IPS-18a (cell line): Measurements from ENCODE around the gene ANKRD10.

Source experiments
- H3K27ac ChIP-seq: one replicate; pipeline ENCODE4 v1.5.1; 2013; ENCODE audit warnings: low read length
- H3K27me3 ChIP-seq: one replicate; pipeline ENCODE4 v1.6.1; 2013; ENCODE audit warnings: mild to moderate bottlenecking, low read length; ENCODE audit not compliant: control insufficient read depth, insufficient read depth
- H3K36me3 ChIP-seq: one replicate; pipeline ENCODE4 v1.6.1; 2013; ENCODE audit warnings: low read depth, low read length; ENCODE audit not compliant: control insufficient read depth
- H3K4me1 ChIP-seq: one replicate; pipeline ENCODE4 v1.6.1; 2013; ENCODE audit warnings: low read depth, low read length; ENCODE audit not compliant: control insufficient read depth
- H3K4me3 ChIP-seq: one replicate; pipeline ENCODE4 v1.5.1; 2013; ENCODE audit warnings: low read length
- H3K9ac ChIP-seq: one replicate; pipeline ENCODE4 v1.6.1; 2013; ENCODE audit warnings: mild to moderate bottlenecking, low read length, moderate library complexity
- H3K9me3 ChIP-seq: one replicate; pipeline ENCODE4 v1.6.1; 2013; ENCODE audit warnings: low read depth, low read length; ENCODE audit not compliant: control insufficient read depth

Gene ANKRD10

DNA sequence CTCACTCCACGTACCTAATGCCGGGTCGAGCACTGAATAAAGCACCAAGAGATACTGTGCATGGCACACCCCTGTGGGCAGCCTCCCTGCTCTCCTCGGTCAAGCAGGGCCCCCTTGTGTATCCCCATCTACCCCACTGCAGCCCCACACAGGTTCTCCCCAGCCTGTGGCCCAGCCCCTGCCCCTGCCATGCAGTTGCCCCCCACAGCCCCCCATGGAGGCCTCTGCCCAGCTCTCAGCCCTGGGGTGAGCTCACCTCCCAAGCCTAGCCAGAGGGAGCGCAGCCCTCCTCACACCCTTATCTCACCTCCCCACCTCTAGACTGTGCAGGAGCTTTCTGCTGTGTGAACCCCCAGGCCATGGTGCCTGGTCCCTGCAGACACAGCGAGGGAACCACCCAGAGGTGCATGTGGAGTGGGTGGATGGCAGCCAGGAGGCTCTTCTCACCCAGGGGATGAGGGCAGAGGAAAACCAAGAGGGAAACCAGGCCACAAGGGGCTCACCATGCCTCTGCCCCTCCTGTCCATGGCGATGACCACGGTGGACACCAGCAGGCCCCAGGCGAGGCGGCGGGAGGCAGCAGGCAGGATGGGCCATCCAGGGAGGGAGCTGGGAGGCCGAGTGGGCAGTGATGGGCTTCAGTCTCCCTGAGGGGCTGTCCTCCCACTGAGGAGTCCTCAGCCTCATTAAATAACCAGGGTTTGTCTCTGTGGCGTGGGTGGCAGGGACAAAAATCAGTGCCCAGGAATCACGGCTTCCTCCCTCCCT, 83.2 kb downstream of the ANKRD10 start:
- no peaks in the 10 kb centered on the region for H3K4me1 ChIP-seq
- no peak overlapping the region for H3K9ac ChIP-seq
- H3K27me3 ChIP-seq, result no peaks in the 10 kb centered on the region
- H3K36me3 ChIP-seq, result no peaks in the 10 kb centered on the region
- H3K4me3 ChIP-seq, result no peak overlapping the region
- no peak overlapping the region for H3K27ac ChIP-seq
- H3K9me3 ChIP-seq, result no peaks in the 10 kb centered on the region

DNA sequence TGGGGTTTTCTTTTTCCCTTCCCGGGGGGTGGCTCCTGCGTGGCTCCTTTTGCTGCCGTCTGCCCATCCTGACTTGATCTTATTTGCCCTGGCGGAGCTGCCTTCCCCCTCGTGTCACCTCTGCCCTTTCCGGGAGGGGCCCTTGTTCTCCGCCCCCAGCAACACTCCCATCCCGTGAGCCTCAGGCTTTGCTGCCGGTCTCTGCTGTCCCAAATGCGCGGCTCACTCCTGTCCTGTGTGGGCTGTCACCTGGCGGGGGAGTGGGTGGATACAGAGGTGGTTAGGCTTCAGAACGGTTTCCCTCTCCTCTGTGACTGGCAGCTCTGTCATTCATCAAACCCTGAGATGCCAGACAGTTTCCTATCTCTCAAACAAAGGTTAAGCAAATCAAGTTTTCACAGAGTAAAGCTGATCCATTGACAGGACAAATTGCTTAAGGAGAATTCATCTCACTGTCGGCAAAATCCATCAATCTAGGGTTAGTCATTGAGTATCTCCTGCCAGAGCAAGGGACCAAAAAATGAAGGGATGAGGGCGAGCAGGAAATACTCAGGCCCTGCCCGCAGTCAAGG, 84.0 kb downstream of the ANKRD10 start:
- H3K4me3 ChIP-seq, result no peak overlapping the region
- no peaks in the 10 kb centered on the region for H3K27me3 ChIP-seq
- no peaks in the 10 kb centered on the region for H3K4me1 ChIP-seq
- H3K9ac ChIP-seq, result no peak overlapping the region
- no peaks in the 10 kb centered on the region for H3K36me3 ChIP-seq
- no peak overlapping the region for H3K27ac ChIP-seq
- H3K9me3 ChIP-seq, result no peaks in the 10 kb centered on the region

DNA sequence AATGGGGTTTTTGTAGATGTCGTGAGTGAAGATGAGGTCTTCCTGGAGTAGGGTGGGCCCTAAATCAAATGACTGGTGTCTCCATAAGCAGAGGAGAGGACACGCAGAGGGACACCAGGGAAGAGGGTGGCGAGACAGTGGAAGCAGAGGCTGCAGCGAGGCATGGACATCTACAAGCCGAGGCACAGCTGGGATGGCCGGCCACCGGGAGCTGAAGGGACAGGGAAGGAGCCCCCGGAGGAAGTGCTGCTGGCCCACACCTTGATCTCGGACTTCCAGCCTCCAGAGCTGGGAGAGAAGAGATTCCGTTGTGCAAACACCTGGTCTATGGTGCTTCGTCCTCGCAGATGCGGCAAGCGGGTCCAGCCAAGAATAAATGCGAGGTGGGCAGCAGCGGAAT, 84.5 kb downstream of the ANKRD10 start:
- H3K9ac ChIP-seq, result no peak overlapping the region
- H3K36me3 ChIP-seq, result no peaks in the 10 kb centered on the region
- H3K27ac ChIP-seq, result no peak overlapping the region
- no peaks in the 10 kb centered on the region for H3K9me3 ChIP-seq
- no peaks in the 10 kb centered on the region for H3K4me1 ChIP-seq
- H3K4me3 ChIP-seq, result no peak overlapping the region
- H3K27me3 ChIP-seq, result no peaks in the 10 kb centered on the region

GRCh38 chr13:110829486-110829885, 85.4 kb downstream of the ANKRD10 start:
- Histone ChIP-seq H3K9ac (no peak overlapping the region), H3K4me1 (no peaks in the 10 kb centered on the region), H3K27ac (no peak overlapping the region), H3K4me3 (no peak overlapping the region), H3K9me3 (no peaks in the 10 kb centered on the region), H3K36me3 (no peaks in the 10 kb centered on the region), H3K27me3 (no peaks in the 10 kb centered on the region)

GRCh38 chr13:110828705-110829104, 86.2 kb downstream of the ANKRD10 start:
- Histone ChIP-seq H3K9me3 (no peaks in the 10 kb centered on the region), H3K27me3 (no peaks in the 10 kb centered on the region), H3K27ac (no peak overlapping the region), H3K36me3 (no peaks in the 10 kb centered on the region), H3K9ac (no peak overlapping the region), H3K4me1 (no peaks in the 10 kb centered on the region), H3K4me3 (no peak overlapping the region)
